PFSK-1 (cell line): ENCODE data around the gene SPPL2C.

Source experiments
- FOXP2 ChIP-seq: optimal IDR thresholded peaks from 2 replicates; pipeline ENCODE3; 2011; ENCODE audit warnings: borderline replicate concordance, control low read depth, inconsistent platforms; ENCODE audit not compliant: insufficient read depth; ENCODE audit errors: extremely low read length, extremely low read depth
- POLR2AphosphoS5 ChIP-seq: IDR thresholded peaks from 2 replicates; pipeline ENCODE4 v1.6.1; 2012; ENCODE audit warnings: low read depth, mild to moderate bottlenecking, control low read depth, low read length, moderate library complexity
- REST ChIP-seq, 2 experiments: IDR thresholded peaks; 2 replicates each; pipeline versions ENCODE4 v1.6.1 to v1.8.0; 2011 to 2012; ENCODE audit warnings: low read depth in 2 of 2, low read length in 2 of 2, control low read depth in 1 of 2, inconsistent platforms in 1 of 2, mild to moderate bottlenecking in 1 of 2, moderate library complexity in 1 of 2; ENCODE audit not compliant: insufficient read depth in 1 of 2
- SIN3A ChIP-seq: IDR thresholded peaks from 2 replicates; pipeline ENCODE4 v1.6.1; 2012; ENCODE audit warnings: mild to moderate bottlenecking, low read length, moderate library complexity, borderline replicate concordance; ENCODE audit not compliant: insufficient read depth
- TAF1 ChIP-seq: IDR thresholded peaks from 2 replicates; pipeline ENCODE4 v1.6.1; 2012; ENCODE audit warnings: low read length, control low read depth, borderline replicate concordance; ENCODE audit not compliant: insufficient read depth

Gene SPPL2C

GRCh38 chr17:45848868-45849535 lies 4.3 kb downstream of the SPPL2C start:
- no peak for TF ChIP-seq TAF1
- TF ChIP-seq SIN3A = no peak
- no peak for TF ChIP-seq POLR2AphosphoS5
- no peak for TF ChIP-seq FOXP2
- TF ChIP-seq REST (IDR thresholded peaks at IDR 0.05; ENCODE audit: insufficient read depth in 1 of 2, low read depth in 2 of 2, low read length in 2 of 2) = no peak

- TF ChIP-seq SIN3A (no peak), REST (IDR thresholded peaks at IDR 0.05; ENCODE audit: insufficient read depth in 1 of 2, low read depth in 2 of 2, low read length in 2 of 2) (no peak), POLR2AphosphoS5 (no peak), TAF1 (no peak), FOXP2 (no peak)
Observed at GRCh38 chr17:45849536-45849990, 4.9 kb downstream of the SPPL2C start.

DNA sequence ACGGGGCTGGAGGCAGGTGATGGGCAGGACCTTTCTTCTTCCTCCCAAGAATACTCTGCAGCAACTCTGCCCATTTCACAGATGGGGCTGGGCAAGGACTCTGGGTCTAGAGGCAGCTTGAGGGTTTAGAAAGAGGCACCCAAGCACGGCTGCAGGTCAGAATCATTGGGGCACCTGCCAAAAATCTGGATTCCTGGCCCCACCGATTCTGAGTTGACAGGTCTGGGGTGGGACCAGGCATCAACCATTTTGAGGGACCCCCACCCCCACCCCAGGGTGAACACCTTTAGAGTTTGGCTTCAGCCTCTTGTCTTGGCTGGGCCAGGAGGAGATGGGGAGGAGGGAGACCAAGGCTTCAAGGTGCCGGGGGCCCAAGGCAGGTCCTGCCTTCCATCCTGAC lies 5.3 kb downstream of the SPPL2C start:
- no peak for TF ChIP-seq FOXP2
- TF ChIP-seq POLR2AphosphoS5 = no peak
- no peak for TF ChIP-seq REST (IDR thresholded peaks at IDR 0.05; ENCODE audit: insufficient read depth in 1 of 2, low read depth in 2 of 2, low read length in 2 of 2)
- TF ChIP-seq SIN3A = no peak
- no peak for TF ChIP-seq TAF1

- TF ChIP-seq POLR2AphosphoS5 = no peak
- TF ChIP-seq REST (IDR thresholded peaks at IDR 0.05; ENCODE audit: insufficient read depth in 1 of 2, low read depth in 2 of 2, low read length in 2 of 2) = no peak
- no peak for TF ChIP-seq SIN3A
- TF ChIP-seq TAF1 = no peak
- TF ChIP-seq FOXP2 = no peak
Observed at GRCh38 chr17:45850468-45850867, 5.8 kb downstream of the SPPL2C start.

GRCh38 chr17:45851022-45851421 lies 6.3 kb downstream of the SPPL2C start:
- TF ChIP-seq FOXP2 (no peak), SIN3A (no peak), POLR2AphosphoS5 (no peak), REST (IDR thresholded peaks at IDR 0.05; ENCODE audit: insufficient read depth in 1 of 2, low read depth in 2 of 2, low read length in 2 of 2) (no peak), TAF1 (no peak)
